Stimulated activated naive CD4-positive, alpha-beta T cell (primary cell): ENCODE measurements around the gene PLEKHA5.

Source experiments
- DNase-seq, 6 experiments: peaks; one replicate each; lab custom pipeline; 2025; lab: John Stamatoyannopoulos, UW

The PLEKHA5 gene

GRCh38 chr12:19128485-19128884 is 1.0 kb upstream of the PLEKHA5 start:
- DNase-seq, result no peak

GRCh38 chr12:19129122-19129485 is 429 bp upstream of the PLEKHA5 start:
- DNase-seq, result peak in 1 of 6 experiments; percentile 2

- peak in 2 of 6 experiments; percentile 15 to 18 for DNase-seq
Observed at GRCh38 chr12:19130224-19131024, 891 bp downstream of the PLEKHA5 start.

GRCh38 chr12:19131025-19131444 is 1.5 kb downstream of the PLEKHA5 start:
- peak in 1 of 6 experiments; percentile 10 for DNase-seq

GRCh38 chr12:19138551-19138950 is 9.0 kb downstream of the PLEKHA5 start:
- no peak for DNase-seq

GRCh38 chr12:19138956-19139355 is 9.4 kb downstream of the PLEKHA5 start:
- no peak for DNase-seq

GRCh38 chr12:19139615-19140194 is 10.2 kb downstream of the PLEKHA5 start:
- no peak for DNase-seq

GRCh38 chr12:19140381-19141236 is 11.1 kb downstream of the PLEKHA5 start:
- no peak for DNase-seq

- no peak for DNase-seq
Observed at GRCh38 chr12:19142499-19142898, 13.0 kb downstream of the PLEKHA5 start.

GRCh38 chr12:19144287-19144686 is 14.8 kb downstream of the PLEKHA5 start:
- no peak for DNase-seq

GRCh38 chr12:19144985-19145384 is 15.5 kb downstream of the PLEKHA5 start:
- DNase-seq, result no peak

GRCh38 chr12:19148860-19149259 is 19.3 kb downstream of the PLEKHA5 start:
- no peak for DNase-seq

GRCh38 chr12:19150273-19150900 is 20.9 kb downstream of the PLEKHA5 start:
- no peak for DNase-seq

- DNase-seq, result no peak
Observed at GRCh38 chr12:19151298-19151697, 21.8 kb downstream of the PLEKHA5 start.

GRCh38 chr12:19153396-19153795 is 23.9 kb downstream of the PLEKHA5 start:
- no peak for DNase-seq

GRCh38 chr12:19154686-19155085 is 25.2 kb downstream of the PLEKHA5 start:
- no peak for DNase-seq

GRCh38 chr12:19155981-19156734 is 26.6 kb downstream of the PLEKHA5 start:
- no peak for DNase-seq

GRCh38 chr12:19158923-19159322 is 29.4 kb downstream of the PLEKHA5 start:
- no peak for DNase-seq

GRCh38 chr12:19161216-19161615 is 31.7 kb downstream of the PLEKHA5 start:
- DNase-seq, result no peak

- DNase-seq, result no peak
Observed at GRCh38 chr12:19165451-19165850, 35.9 kb downstream of the PLEKHA5 start.

GRCh38 chr12:19166387-19166786 is 36.9 kb downstream of the PLEKHA5 start:
- no peak for DNase-seq
